ENCODE data around the gene RXRA.

RXRA gene

GRCh38 chr9:134419684-134420076, 93.4 kb downstream of the RXRA start:
- no peak for DNase-seq (ENCODE audit: low read depth)

GRCh38 chr9:134420281-134420845, 94.1 kb downstream of the RXRA start:
- no peak for DNase-seq (ENCODE audit: low read depth)

GRCh38 chr9:134420974-134421432, 94.7 kb downstream of the RXRA start:
- DNase-seq (ENCODE audit: low read depth): no peak

- DNase-seq (ENCODE audit: low read depth): no peak
Observed at GRCh38 chr9:134421888-134422287, 95.6 kb downstream of the RXRA start.

GRCh38 chr9:134422301-134423090, 96.2 kb downstream of the RXRA start:
- DNase-seq (ENCODE audit: low read depth): no peak

- DNase-seq (ENCODE audit: low read depth): no peak
Observed at GRCh38 chr9:134423166-134423565, 96.9 kb downstream of the RXRA start.

- no peak for DNase-seq (ENCODE audit: low read depth)
Observed at GRCh38 chr9:134423749-134424148, 97.5 kb downstream of the RXRA start.

GRCh38 chr9:134424818-134425217, 98.6 kb downstream of the RXRA start:
- DNase-seq (ENCODE audit: low read depth): no peak

- DNase-seq (ENCODE audit: low read depth): no peak
Observed at GRCh38 chr9:134425401-134425800, 99.1 kb downstream of the RXRA start.

GRCh38 chr9:134425812-134426211, 99.6 kb downstream of the RXRA start:
- no peak for DNase-seq (ENCODE audit: low read depth)

GRCh38 chr9:134426436-134426835, 100.2 kb downstream of the RXRA start:
- no peak for DNase-seq (ENCODE audit: low read depth)

- DNase-seq (ENCODE audit: low read depth): no peak
Observed at GRCh38 chr9:134427153-134427782, 101.0 kb downstream of the RXRA start.

GRCh38 chr9:134428559-134428958, 102.3 kb downstream of the RXRA start:
- DNase-seq (ENCODE audit: low read depth): no peak

GRCh38 chr9:134429007-134429406, 102.8 kb downstream of the RXRA start:
- no peak for DNase-seq (ENCODE audit: low read depth)

- DNase-seq (ENCODE audit: low read depth): no peak
Observed at GRCh38 chr9:134429481-134429880, 103.2 kb downstream of the RXRA start.

GRCh38 chr9:134431095-134431494, 104.8 kb downstream of the RXRA start:
- DNase-seq (ENCODE audit: low read depth): no peak

GRCh38 chr9:134431626-134432025, 105.4 kb downstream of the RXRA start:
- no peak for DNase-seq (ENCODE audit: low read depth)

GRCh38 chr9:134432471-134432870, 106.2 kb downstream of the RXRA start:
- DNase-seq (ENCODE audit: low read depth): no peak

- DNase-seq (ENCODE audit: low read depth): no peak
Observed at GRCh38 chr9:134433101-134433500, 106.8 kb downstream of the RXRA start.

GRCh38 chr9:134433909-134434882, 107.9 kb downstream of the RXRA start:
- no peak for DNase-seq (ENCODE audit: low read depth)

- no peak for DNase-seq (ENCODE audit: low read depth)
Observed at GRCh38 chr9:134434894-134435506, 108.7 kb downstream of the RXRA start.
